HG03342 (cell line): ENCODE results near the gene BCL11A.

ENCODE experiments used
- ATAC-seq: cut with Tn5 transposase; IDR thresholded peaks from one replicate; pipeline ENCODE4 v1.9.1; 2021; ENCODE audit warnings: mild to moderate bottlenecking, moderate library complexity; ENCODE audit not compliant: unreplicated experiment

BCL11A gene

DNA sequence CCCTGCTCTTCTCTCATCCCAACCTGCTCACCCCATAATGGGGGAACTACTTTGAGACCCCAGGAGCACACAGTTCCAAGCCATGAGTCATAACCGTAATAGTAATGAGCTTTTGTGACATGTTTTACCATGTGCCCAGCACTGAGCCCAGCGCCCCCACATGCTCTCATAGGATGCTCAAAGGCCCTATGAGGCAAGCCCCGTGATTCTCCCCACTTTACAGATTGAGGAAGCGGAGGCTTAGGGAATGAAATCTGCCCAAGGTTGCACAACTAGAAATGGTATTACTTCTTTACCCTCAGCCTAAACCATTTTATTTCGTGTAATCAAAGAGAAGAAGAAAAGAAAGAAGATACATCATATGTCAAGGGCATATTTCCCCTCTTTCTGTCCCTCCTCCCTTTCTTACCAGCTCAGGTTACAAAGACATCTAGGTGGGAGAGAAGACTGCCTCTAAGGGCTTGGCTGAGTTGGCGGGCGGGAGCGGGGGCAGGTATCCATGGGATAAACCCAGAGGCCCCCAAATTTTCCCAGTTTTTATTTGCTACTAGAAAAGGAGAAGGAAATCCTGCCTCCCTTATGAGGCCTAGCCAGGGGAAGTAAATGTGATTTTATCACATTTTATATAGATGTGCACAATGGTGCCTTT lies 24.2 kb downstream of the BCL11A start:
- no peak for ATAC-seq

DNA sequence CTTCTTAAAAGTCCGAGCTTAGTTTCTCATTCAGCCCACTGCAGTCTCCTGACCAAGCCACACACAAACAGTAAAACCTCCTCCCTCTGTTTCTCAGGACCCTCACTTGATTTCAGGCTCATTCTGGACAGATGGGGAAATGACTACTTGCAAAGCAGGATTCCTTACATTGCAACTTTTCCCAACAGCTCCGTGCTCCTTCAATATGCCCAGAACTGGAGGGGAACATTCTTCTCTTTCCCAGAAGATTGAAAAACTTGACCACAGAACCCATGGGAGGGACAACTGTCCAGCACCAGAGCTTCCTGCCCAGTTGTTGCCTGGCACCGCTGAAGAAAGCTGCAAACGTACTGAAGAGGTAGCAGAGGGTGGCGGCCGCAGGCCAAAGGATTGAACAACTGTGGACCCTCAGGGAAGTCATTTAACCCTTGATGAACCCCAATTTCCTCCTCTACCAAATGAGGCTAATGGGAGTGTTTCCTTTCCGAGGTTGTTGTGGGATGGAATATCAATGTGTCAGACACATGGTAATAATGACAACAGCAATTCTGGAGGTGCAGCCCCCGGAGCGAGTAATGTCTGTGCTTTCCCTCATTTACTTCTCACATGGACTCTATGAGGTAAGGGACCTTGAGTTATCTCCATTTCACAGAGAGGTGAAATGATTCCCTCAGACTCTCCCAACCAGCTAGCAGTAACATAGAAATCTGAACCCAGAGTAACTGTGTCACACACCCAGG lies 25.0 kb downstream of the BCL11A start:
- no peak for ATAC-seq

- ATAC-seq: no peak
Observed at GRCh38 chr2:60527762-60528161, 25.7 kb downstream of the BCL11A start.

GRCh38 chr2:60526623-60527022 lies 26.8 kb downstream of the BCL11A start:
- no peak for ATAC-seq

GRCh38 chr2:60525899-60526298 lies 27.6 kb downstream of the BCL11A start:
- no peak for ATAC-seq

DNA sequence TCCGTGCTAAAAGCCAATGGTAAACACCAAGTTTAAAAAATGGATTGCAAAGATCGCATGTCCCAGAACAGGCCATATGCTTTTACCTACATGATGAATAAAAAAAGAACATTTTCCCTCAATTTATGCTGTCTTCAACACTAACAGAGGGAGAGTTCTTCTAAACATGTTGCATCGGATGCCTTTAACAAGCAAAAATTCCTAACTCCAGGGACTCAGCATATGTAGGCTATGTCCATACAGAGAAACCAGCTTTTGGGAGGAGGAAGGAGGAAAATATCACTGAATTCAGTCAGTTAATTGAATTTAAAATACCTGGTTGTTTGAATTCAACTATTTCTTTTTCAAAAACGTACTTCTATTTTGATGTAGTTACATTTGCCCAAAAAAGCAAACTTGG lies 28.6 kb downstream of the BCL11A start:
- ATAC-seq: no peak

GRCh38 chr2:60523963-60524362 lies 29.5 kb downstream of the BCL11A start:
- no peak for ATAC-seq

DNA sequence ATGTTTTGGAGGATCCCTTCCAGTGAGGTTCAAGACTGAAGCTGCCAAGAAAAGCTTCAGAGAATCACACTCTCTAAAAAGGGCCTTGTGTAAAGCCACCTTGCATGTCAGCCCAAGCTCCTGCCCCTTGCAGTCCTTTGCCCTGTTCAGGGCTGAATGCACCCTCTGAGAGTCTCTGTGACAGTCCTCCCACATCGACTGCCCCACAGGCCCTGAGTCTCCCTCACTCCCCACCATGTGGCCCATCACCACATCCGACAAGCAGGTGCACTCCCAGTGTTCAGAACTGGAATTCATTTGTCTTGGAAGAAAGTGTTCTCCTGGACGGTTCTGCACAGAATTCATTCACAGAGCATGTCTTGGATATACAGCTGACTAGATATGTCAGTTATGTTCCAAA lies 31.0 kb downstream of the BCL11A start:
- no peak for ATAC-seq

DNA sequence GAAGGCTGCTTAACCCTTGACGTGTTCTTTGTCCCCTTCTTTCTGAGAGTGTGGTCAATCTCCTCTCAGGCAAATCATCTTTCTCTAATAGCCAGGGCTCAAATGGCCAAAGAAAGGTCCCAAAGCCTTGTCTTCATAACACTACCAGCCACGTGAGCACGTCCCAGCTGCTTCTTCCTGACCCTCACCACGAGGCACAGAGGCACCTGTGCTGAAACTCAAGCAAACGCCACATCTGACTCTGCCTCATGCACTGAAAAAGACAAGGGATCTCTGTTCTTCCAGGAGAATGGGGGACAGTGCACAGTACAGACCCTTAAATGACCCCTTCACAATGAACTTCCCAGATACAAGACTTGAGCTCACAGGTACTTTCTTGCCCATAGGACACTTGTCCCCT lies 31.8 kb downstream of the BCL11A start:
- no peak for ATAC-seq

DNA sequence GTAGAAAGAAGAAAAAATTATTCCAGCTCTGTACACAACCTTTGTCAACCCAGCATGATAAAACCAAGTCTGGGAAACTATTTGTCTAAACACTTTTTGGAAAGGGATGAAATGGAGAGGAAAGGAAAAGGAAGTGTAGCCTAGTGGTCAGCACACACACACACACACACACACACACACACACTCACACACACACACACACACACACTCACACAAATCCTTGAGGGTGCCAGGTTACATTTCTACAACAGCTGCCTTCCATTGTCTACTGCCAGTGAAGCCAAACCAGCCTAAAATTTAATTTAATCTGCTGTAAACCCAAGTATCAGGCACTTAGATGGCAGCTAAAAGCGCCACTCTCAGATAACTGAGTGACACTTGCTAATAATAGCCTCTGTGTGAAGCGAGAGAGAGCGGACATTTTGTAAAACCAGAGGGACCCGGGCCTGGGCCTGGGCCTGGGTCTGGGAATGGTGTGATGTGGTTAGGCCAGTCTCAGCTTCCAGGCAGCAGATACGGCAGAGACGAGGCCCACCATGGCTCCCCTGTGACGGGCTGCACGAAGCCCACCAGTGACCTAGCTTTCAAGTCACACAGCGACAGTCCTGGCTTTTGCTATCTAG lies 32.4 kb downstream of the BCL11A start:
- no peak for ATAC-seq

DNA sequence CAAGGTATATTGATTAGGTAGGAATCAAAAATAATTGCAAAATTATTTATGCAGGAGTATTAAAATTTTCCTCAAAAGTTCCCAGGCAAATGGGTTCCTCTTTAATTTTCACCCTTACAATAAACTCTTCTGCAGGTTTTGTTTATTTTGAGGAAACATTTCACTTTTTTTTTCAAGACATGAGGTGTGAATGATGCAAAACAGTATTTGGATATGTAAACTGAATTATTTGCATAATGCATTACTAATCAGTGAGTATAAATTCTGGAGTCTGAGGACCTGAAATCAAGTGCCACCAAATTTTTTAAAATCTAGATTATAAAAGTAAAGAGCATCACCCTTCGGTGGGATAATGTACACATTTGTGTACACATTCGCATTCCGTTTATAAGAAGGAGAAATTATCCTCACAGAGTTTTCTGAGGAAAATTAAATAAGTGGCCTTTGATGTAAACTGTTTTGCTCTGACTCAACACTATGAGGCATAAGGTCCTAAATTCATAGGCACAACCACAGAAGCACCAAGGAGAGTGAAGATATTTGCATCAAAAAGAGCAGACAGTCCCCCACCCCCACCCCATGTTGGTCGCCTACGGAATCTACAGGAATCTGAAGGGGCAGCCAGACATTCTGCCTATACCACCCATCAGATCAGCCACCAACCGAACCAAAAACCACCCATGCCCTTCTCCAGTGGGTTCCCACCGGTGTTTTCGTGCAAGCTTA lies 33.1 kb downstream of the BCL11A start:
- no peak for ATAC-seq

DNA sequence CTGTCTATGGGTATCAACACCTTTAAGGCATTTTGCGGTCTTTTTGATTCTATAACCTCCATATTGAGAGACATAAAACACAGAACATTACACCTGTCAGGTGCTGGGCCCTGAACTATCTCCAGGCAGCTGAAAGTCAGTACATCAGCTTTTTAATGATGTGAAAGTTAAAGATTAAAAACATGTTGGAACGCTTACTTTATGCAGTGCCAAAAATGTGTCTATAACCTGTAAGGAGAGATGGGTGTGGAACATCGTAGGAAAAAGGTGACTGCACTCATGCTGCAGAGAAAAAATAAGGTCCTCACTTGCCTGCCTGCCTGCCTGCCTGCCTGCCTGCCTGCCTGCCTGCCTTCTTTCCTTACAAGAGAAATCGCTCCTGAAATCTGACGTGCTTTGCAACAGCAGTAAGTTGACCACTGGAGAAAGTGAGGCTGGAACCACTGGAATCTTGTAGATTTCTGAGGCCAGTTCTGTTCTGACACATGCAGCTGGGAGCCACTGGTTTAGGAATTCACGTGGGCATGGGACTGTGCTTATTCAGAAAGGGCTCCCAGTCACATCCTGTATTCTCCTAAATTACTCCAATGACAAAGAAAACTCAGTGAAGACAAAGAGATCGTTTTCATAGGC lies 34.1 kb downstream of the BCL11A start:
- ATAC-seq: no peak

GRCh38 chr2:60518567-60518966 lies 34.9 kb downstream of the BCL11A start:
- no peak for ATAC-seq

GRCh38 chr2:60517446-60517845 lies 36.0 kb downstream of the BCL11A start:
- no peak for ATAC-seq

GRCh38 chr2:60516826-60517225 lies 36.6 kb downstream of the BCL11A start:
- no peak for ATAC-seq

GRCh38 chr2:60516383-60516811 lies 37.1 kb downstream of the BCL11A start:
- ATAC-seq: no peak

DNA sequence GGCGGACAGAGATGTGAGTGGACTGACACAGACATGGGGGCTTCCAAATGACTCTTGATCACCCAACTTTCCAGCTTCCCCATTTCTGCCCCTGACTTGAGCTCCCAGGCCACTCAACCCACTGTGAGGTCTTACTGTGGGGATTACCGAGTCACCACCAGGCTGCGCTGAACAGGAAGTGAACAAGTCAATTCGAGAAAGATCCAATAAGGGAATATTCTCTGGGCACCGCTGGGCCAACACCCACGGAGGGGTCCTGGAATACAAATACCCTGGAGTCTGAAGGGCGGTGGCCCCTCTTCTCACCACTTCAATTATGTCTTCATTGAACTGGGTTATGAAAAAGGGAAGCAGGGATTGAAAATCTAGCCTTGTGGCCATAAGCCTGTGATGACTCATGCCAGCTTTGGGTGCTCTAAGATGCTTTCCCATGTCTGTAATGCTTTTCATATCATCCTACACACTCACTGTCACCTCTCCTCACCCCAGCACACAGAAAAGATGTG lies 37.7 kb downstream of the BCL11A start:
- peak; percentile 85 for ATAC-seq

- ATAC-seq: no peak
Observed at GRCh38 chr2:60513996-60514395, 39.5 kb downstream of the BCL11A start.

DNA sequence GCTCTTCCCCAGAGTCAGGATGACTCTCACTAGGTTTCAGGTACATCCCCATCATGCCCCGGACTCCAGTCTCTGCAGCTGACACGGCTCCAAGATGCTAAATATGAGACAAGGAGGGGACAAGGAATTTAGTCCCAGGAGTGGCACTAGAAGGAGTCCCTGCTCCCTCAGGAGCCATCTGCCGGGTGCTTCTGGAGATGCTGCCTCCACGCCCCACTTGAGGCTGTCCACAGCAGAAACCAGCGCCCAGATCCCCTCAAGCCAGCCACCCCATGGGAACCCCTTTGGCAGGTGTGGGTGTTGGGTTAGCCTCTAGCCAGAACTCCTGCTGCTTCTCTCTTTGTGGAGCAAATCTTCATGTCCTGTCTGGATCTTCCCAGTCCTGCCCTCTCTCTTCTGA lies 40.3 kb downstream of the BCL11A start:
- no peak for ATAC-seq

- no peak for ATAC-seq
Observed at GRCh38 chr2:60512641-60513040, 40.8 kb downstream of the BCL11A start.

GRCh38 chr2:60512062-60512622 lies 41.3 kb downstream of the BCL11A start:
- ATAC-seq: no peak
